Measurements from ENCODE around the gene TENM4.
A peak's percentile ranks its signal among the peaks of the same experiment; 100 is the strongest.

The TENM4 gene

DNA sequence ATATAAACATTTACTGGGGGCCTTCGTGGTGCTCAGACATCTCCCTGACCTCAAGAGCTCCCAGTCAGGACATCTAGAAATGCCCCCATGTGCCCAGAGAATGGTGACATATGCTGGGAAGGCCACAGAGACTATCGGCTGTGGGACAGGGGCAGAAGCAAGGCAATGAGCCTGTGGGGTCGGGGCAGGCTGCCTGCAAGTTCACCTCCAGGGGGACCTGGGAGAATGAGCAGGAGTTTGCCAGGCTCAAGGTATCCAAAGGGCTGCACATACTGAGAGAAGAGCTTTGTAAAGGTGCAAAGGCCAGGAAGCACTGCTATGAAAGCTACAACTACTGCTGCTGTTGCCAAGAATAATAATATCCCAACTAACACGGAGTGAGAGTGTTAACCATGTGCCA, 233.9 kb downstream of the TENM4 start:
- Mint-ChIP-seq H3K27ac (no peak overlapping the region), H3K36me3 (ENCODE audit: low read depth) (peaks cover 21% of the 10 kb centered on the region)

DNA sequence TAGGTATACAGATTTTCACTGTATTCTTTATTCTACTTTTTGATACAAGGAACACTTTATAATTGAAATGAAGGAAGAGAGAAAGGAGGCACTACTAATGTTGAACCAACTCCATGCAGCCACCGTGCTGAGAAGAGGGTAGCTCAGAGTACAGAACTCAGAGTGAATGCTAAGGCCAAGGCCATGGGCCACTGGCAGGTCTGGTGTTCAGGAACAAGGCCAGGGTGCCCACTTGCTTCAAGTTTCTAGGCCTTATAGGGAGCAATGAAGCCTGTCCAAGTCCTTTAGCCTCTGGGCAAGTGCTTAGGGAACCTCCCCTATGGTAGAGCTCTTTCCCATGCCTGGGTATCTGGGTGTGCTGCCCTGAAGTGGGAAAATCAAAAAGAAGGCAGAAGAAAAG, 235.0 kb downstream of the TENM4 start:
- H3K9me3 Mint-ChIP-seq, result peaks cover 4% of the 10 kb centered on the region
- H3K4me3 Mint-ChIP-seq, result no peak overlapping the region
- no peak overlapping the region for H3K27ac Mint-ChIP-seq
- no peak for TF ChIP-seq CTCF (IDR thresholded peaks at IDR 0.05)
- peaks cover 29% of the 10 kb centered on the region for H3K36me3 Mint-ChIP-seq (ENCODE audit: low read depth)
- peaks cover 4% of the 10 kb centered on the region for H3K27me3 Mint-ChIP-seq (ENCODE audit: low read depth, poor library complexity)
- peaks cover 7% of the 10 kb centered on the region for H3K4me1 Mint-ChIP-seq
- no peak for DNase-seq

More for the DNA sequence above, 233.9 kb downstream of the TENM4 start:
- TF ChIP-seq CTCF (IDR thresholded peaks at IDR 0.05), result no peak
- H3K27me3 Mint-ChIP-seq (ENCODE audit: low read depth, poor library complexity), result no peaks in the 10 kb centered on the region
- peaks cover 4% of the 10 kb centered on the region for H3K4me1 Mint-ChIP-seq
- no peak overlapping the region for H3K4me3 Mint-ChIP-seq
- DNase-seq, result peak; percentile 10
- H3K9me3 Mint-ChIP-seq, result no peaks in the 10 kb centered on the region

DNA sequence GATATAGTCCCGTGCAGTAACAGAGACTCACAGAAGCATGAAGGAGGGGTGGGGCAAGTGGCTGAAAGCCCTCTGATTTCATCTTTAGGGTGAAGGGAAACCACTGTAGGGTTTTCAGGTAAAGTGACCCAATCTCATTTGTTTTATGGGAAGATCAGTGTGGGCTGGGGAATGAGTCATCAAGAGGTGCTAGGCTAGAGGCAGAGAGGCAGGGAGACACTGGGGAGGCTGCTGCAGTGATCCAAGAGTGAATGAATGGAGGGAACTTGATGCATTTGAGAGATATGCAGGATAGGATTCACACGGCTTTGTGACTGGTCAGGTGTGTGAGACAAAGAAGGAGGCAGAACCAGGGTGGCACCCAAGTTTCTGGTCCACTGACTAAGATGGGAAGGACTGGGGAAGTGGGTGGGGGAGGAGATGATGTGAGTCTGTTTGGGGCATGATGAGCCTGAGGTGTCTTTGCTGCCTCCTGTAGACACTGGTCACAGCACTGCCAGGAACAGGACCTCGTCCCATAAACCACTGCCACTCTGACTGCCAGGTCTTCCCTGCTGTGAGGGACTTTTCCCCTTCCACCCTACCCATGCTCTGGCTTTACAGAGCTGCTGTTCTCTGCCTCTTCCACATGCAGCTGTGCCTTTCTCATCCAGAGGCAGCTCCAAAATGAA, 239.0 kb downstream of the TENM4 start:
- H3K27ac Mint-ChIP-seq, result peak overlapping the region; percentile 8
- H3K27me3 Mint-ChIP-seq (ENCODE audit: low read depth, poor library complexity), result peaks cover 4% of the 10 kb centered on the region
- H3K36me3 Mint-ChIP-seq (ENCODE audit: low read depth), result peaks cover 45% of the 10 kb centered on the region
- H3K4me3 Mint-ChIP-seq, result no peak overlapping the region
- peaks cover 7% of the 10 kb centered on the region for H3K4me1 Mint-ChIP-seq
- H3K9me3 Mint-ChIP-seq, result peaks cover 4% of the 10 kb centered on the region
- TF ChIP-seq CTCF (IDR thresholded peaks at IDR 0.05), result no peak
- DNase-seq, result no peak

DNA sequence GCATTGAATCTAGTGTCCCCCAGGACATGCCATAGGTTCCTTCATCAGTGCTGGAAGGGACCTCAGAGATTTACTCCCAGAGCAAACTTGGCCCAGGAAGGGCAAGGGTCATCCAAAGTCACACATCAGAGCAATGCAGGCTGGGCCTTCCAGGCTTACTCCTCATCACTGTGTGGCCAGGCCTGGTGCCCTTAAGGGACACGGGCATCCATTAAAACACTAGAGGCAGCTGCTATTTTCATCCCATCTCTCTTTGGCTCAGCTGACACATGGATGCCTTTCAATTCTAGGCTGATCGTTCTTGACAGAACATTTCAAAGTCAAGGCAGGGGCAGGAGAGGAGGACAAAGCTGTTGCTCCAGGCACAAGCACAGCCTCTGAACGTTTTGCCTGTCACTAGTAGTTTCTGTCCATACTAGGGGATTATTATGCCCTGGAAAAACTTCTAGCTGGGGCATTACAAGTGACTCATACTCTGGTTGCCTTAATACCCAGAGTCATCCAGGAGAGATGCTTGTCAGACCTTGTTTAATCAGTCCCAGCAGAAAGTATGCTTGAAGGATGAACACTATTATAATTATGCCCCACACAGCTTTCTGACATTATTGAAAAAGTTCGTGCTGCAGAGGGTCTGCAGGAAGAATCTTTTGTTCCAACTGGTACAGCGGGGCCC, 240.3 kb downstream of the TENM4 start:
- DNase-seq, result no peak
- no peak overlapping the region for H3K27ac Mint-ChIP-seq
- peaks cover 54% of the 10 kb centered on the region for H3K36me3 Mint-ChIP-seq (ENCODE audit: low read depth)
- peaks cover 4% of the 10 kb centered on the region for H3K9me3 Mint-ChIP-seq
- no peak overlapping the region for H3K4me3 Mint-ChIP-seq
- H3K27me3 Mint-ChIP-seq (ENCODE audit: low read depth, poor library complexity), result peaks cover 4% of the 10 kb centered on the region
- peaks cover 7% of the 10 kb centered on the region for H3K4me1 Mint-ChIP-seq
- no peak for TF ChIP-seq CTCF (IDR thresholded peaks at IDR 0.05)

DNA sequence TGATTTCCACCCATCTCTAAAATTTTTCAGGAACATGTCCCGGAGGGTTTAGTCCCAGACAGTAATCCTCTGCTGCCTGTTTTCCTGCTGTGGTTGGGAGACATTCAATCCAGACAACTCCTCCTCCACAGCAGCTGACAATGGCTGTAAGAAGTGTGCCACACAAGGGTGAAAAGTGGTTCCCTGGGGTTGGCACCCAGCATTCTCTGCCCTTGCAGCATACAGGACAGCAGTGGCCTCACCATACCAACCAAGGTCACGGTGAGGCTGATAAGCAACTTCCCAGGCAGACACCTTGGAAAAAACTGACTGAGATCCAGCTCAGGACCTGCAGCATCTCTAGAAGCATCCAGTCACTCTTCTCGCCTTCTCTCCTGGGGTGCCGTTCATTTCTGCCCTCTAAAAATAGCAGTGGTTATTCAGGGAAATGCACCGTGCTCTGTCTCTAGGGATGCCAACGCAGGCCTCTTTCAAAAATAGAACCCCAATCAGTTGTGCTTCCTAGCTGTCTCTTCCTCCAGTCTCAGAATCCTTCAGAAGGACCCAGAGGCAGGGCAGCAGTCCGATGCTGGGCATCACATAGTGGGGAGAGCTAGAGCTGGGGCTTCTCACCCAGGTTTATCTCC, 241.0 kb downstream of the TENM4 start:
- Mint-ChIP-seq H3K4me1 (peaks cover 7% of the 10 kb centered on the region), H3K27ac (no peak overlapping the region), H3K27me3 (ENCODE audit: low read depth, poor library complexity) (peaks cover 4% of the 10 kb centered on the region), H3K9me3 (peaks cover 4% of the 10 kb centered on the region), H3K36me3 (ENCODE audit: low read depth) (peaks cover 57% of the 10 kb centered on the region), H3K4me3 (no peak overlapping the region)
- TF ChIP-seq CTCF (IDR thresholded peaks at IDR 0.05), result no peak
- DNase-seq, result no peak

All from nephron progenitor cell (in vitro differentiated cells).